ENCODE results near the gene FXYD4.
"Not testable (repeated sequence)": the region's sequence is repeated elsewhere in the genome, so short reads cannot be mapped to it uniquely, and the experiment has no call there.

The FXYD4 gene

GRCh38 chr10:43371418-43371817, at the start of gene FXYD4:
Gene FXYD4, plus strand, starts transcription at chr10:43371636. Its CDS starts 2,111 bp downstream, at chr10:43373747.
- DNase-seq, result no peak
- TF ChIP-seq GATA1 (IDR thresholded peaks at IDR 0.05; ENCODE audit: low read depth, low read length), result no peak
- TF ChIP-seq POLR2A (IDR thresholded peaks at IDR 0.05; ENCODE audit: low read length), result no peak

GRCh38 chr10:43322331-43322730, 49.1 kb upstream of the FXYD4 start:
- TF ChIP-seq GATA1 (IDR thresholded peaks at IDR 0.05; ENCODE audit: low read depth, low read length) (no peak), POLR2A (IDR thresholded peaks at IDR 0.05; ENCODE audit: low read length) (no peak)
- DNase-seq, result no peak

- no peak for TF ChIP-seq GATA1 (IDR thresholded peaks at IDR 0.05; ENCODE audit: low read depth, low read length)
- no peak for TF ChIP-seq POLR2A (IDR thresholded peaks at IDR 0.05; ENCODE audit: low read length)
- peak; percentile 75 to 78 for DNase-seq
Measured at GRCh38 chr10:43322769-43323168, 48.7 kb upstream of the FXYD4 start.

- no peak for TF ChIP-seq POLR2A (IDR thresholded peaks at IDR 0.05; ENCODE audit: low read length)
- TF ChIP-seq GATA1 (IDR thresholded peaks at IDR 0.05; ENCODE audit: low read depth, low read length), result no peak
- DNase-seq, result no peak
Measured at GRCh38 chr10:43323245-43323644, 48.2 kb upstream of the FXYD4 start.

GRCh38 chr10:43324876-43325275, 46.6 kb upstream of the FXYD4 start:
- no peak for TF ChIP-seq GATA1 (IDR thresholded peaks at IDR 0.05; ENCODE audit: low read depth, low read length)
- no peak for TF ChIP-seq POLR2A (IDR thresholded peaks at IDR 0.05; ENCODE audit: low read length)
- DNase-seq, result no peak

GRCh38 chr10:43327171-43327570, 44.3 kb upstream of the FXYD4 start:
- TF ChIP-seq POLR2A (IDR thresholded peaks at IDR 0.05; ENCODE audit: low read length) (no peak), GATA1 (IDR thresholded peaks at IDR 0.05; ENCODE audit: low read depth, low read length) (no peak)
- no peak for DNase-seq

GRCh38 chr10:43327986-43328385, 43.5 kb upstream of the FXYD4 start:
- TF ChIP-seq POLR2A (IDR thresholded peaks at IDR 0.05; ENCODE audit: low read length), result no peak
- no peak for TF ChIP-seq GATA1 (IDR thresholded peaks at IDR 0.05; ENCODE audit: low read depth, low read length)
- DNase-seq, result no peak

GRCh38 chr10:43328810-43329209, 42.6 kb upstream of the FXYD4 start:
- DNase-seq, result not testable (repeated sequence)

- not testable (repeated sequence) for DNase-seq
Measured at GRCh38 chr10:43329246-43329885, 42.1 kb upstream of the FXYD4 start.

GRCh38 chr10:43330049-43330823, 41.2 kb upstream of the FXYD4 start:
- not testable (repeated sequence) for DNase-seq

- DNase-seq, result not testable (repeated sequence)
Measured at GRCh38 chr10:43330824-43331127, 40.7 kb upstream of the FXYD4 start.

- no peak for DNase-seq
- TF ChIP-seq POLR2A (IDR thresholded peaks at IDR 0.05; ENCODE audit: low read length) (no peak), GATA1 (IDR thresholded peaks at IDR 0.05; ENCODE audit: low read depth, low read length) (no peak)
Measured at GRCh38 chr10:43333653-43334052, 37.8 kb upstream of the FXYD4 start.

GRCh38 chr10:43336061-43336460, 35.4 kb upstream of the FXYD4 start:
- no peak for DNase-seq
- TF ChIP-seq POLR2A (IDR thresholded peaks at IDR 0.05; ENCODE audit: low read length) (no peak), GATA1 (IDR thresholded peaks at IDR 0.05; ENCODE audit: low read depth, low read length) (no peak)

GRCh38 chr10:43336641-43337318, 34.7 kb upstream of the FXYD4 start:
- TF ChIP-seq GATA1 (IDR thresholded peaks at IDR 0.05; ENCODE audit: low read depth, low read length) (no peak), POLR2A (IDR thresholded peaks at IDR 0.05; ENCODE audit: low read length) (no peak)

GRCh38 chr10:43337536-43337935, 33.9 kb upstream of the FXYD4 start:
- not testable (repeated sequence) for DNase-seq

More at GRCh38 chr10:43336641-43337318, 34.7 kb upstream of the FXYD4 start:
- no peak for DNase-seq
